Measurements from ENCODE around the gene TULP1. TPM values are rescaled to one million over a fixed set of nuclear protein-coding genes. Genes with fewer than 3 reads are reported as not detected.

TULP1 gene
- total RNA-seq, 1 experiment from 2014 or later: not detected

DNA sequence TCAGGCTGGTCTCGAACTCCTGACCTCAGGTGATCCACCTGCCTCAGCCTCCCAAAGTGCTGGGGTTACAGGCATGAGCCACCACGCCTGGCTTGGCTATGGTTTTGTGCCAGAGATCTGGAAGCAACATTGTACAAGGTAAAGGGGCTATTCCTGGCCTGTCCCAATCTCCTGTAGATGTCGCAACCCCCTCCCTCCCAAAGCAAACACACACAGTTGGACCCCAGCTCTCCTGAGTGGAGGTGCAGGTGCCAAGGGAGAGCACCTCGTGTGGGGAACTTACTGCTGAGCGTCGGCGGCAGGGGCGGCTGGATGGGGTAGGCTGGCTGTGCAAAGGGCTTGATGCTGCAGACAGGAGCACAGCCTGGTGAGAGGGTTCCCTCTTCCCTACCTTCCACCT is 35.7 kb downstream of the TULP1 start:
- CTCF ChIA-PET: no interaction called here

GRCh38 chr6:35476004-35476403 is 36.7 kb downstream of the TULP1 start:
- CTCF ChIA-PET: interaction anchor here (0.6 kb wide), 1 partner anchor 76 kb away, joined by 4 read pairs; no protein-coding TSS in a partner anchor
- DNase-seq (ENCODE audit: low spot score): no peak
- POLR2A ChIA-PET (ENCODE audit: low non-redundant PET): no interaction called here
- H3K27ac ChIP-seq (ENCODE audit: low read depth, low read length, poor library complexity, severe bottlenecking): no peak overlapping the region
- no TSS peak for BruUV-seq (replicated peaks)
- H3K9me3 ChIP-seq (ENCODE audit: low read depth, low read length, poor library complexity, severe bottlenecking): no peaks in the 10 kb centered on the region
- intact Hi-C loops (cut with micrococcal nuclease; ENCODE audit: unreplicated experiment): no loop called here
- peaks cover 11% of the 10 kb centered on the region for H3K4me1 ChIP-seq (ENCODE audit: insufficient read depth, low read length, poor library complexity, severe bottlenecking)
- peaks cover 28% of the 10 kb centered on the region for H3K36me3 ChIP-seq (ENCODE audit: insufficient read depth, low read length, poor library complexity, severe bottlenecking)
- H3K27me3 ChIP-seq (replicated peaks; ENCODE audit: insufficient read depth, low read depth, low read length, poor library complexity): no peaks in the 10 kb centered on the region
- H3K4me3 ChIP-seq (ENCODE audit: low read depth, low read length, poor library complexity, severe bottlenecking): no peak overlapping the region
- TF ChIP-seq CTCF (conservative IDR thresholded peaks at IDR 0.05; ENCODE audit: low read depth, low read length) (no peak), EZH2 (IDR thresholded peaks at IDR 0.05; ENCODE audit: borderline replicate concordance, low read depth, low read length, poor library complexity, severe bottlenecking) (no peak)

More for the DNA sequence above, 35.7 kb downstream of the TULP1 start:
- peaks cover 3% of the 10 kb centered on the region for H3K4me1 ChIP-seq (ENCODE audit: insufficient read depth, low read length, poor library complexity, severe bottlenecking)
- H3K9me3 ChIP-seq (ENCODE audit: low read depth, low read length, poor library complexity, severe bottlenecking): no peaks in the 10 kb centered on the region
- no peaks in the 10 kb centered on the region for H3K27me3 ChIP-seq (replicated peaks; ENCODE audit: insufficient read depth, low read depth, low read length, poor library complexity)
- BruUV-seq (replicated peaks): no TSS peak
- DNase-seq (ENCODE audit: low spot score): no peak
- TF ChIP-seq EZH2 (IDR thresholded peaks at IDR 0.05; ENCODE audit: borderline replicate concordance, low read depth, low read length, poor library complexity, severe bottlenecking) (no peak), CTCF (conservative IDR thresholded peaks at IDR 0.05; ENCODE audit: low read depth, low read length) (no peak)
- H3K36me3 ChIP-seq (ENCODE audit: insufficient read depth, low read length, poor library complexity, severe bottlenecking): peaks cover 18% of the 10 kb centered on the region
- no peak overlapping the region for H3K4me3 ChIP-seq (ENCODE audit: low read depth, low read length, poor library complexity, severe bottlenecking)
- H3K27ac ChIP-seq (ENCODE audit: low read depth, low read length, poor library complexity, severe bottlenecking): no peak overlapping the region
- POLR2A ChIA-PET (ENCODE audit: low non-redundant PET): no interaction called here
- intact Hi-C loops (cut with micrococcal nuclease; ENCODE audit: unreplicated experiment): no loop called here

GRCh38 chr6:35475573-35475972 is 37.1 kb downstream of the TULP1 start:
- peaks cover 33% of the 10 kb centered on the region for H3K36me3 ChIP-seq (ENCODE audit: insufficient read depth, low read length, poor library complexity, severe bottlenecking)
- H3K4me3 ChIP-seq (ENCODE audit: low read depth, low read length, poor library complexity, severe bottlenecking): no peak overlapping the region
- no TSS peak for BruUV-seq (replicated peaks)
- H3K4me1 ChIP-seq (ENCODE audit: insufficient read depth, low read length, poor library complexity, severe bottlenecking): peaks cover 15% of the 10 kb centered on the region
- DNase-seq (ENCODE audit: low spot score): no peak
- H3K27me3 ChIP-seq (replicated peaks; ENCODE audit: insufficient read depth, low read depth, low read length, poor library complexity): no peaks in the 10 kb centered on the region
- ChIA-PET POLR2A (ENCODE audit: low non-redundant PET) (no interaction called here), CTCF (no interaction called here)
- no peak overlapping the region for H3K27ac ChIP-seq (ENCODE audit: low read depth, low read length, poor library complexity, severe bottlenecking)
- TF ChIP-seq EZH2 (IDR thresholded peaks at IDR 0.05; ENCODE audit: borderline replicate concordance, low read depth, low read length, poor library complexity, severe bottlenecking): no peak
- TF ChIP-seq CTCF (conservative IDR thresholded peaks at IDR 0.05; ENCODE audit: low read depth, low read length): no peak
- intact Hi-C loops (cut with micrococcal nuclease; ENCODE audit: unreplicated experiment): no loop called here
- no peaks in the 10 kb centered on the region for H3K9me3 ChIP-seq (ENCODE audit: low read depth, low read length, poor library complexity, severe bottlenecking)

Data from A673 (cell line).